HG02973 (cell line): ENCODE data around the gene COL6A5.

ENCODE experiments used
- ATAC-seq: cut with Tn5 transposase; IDR thresholded peaks from one replicate; pipeline ENCODE4 v1.9.1; 2021; ENCODE audit warnings: moderate library complexity; ENCODE audit not compliant: unreplicated experiment

The COL6A5 gene

GRCh38 chr3:130516645-130517512 is 171.4 kb downstream of the COL6A5 start, which contains the start of gene COL6A6:
TSS of gene COL6A6 (plus strand) at chr3:130517177. CDS start at chr3:130560365, 43,188 bp downstream.
- ATAC-seq = no peak

- no peak for ATAC-seq
Measured at GRCh38 chr3:130517602-130518001, 172.1 kb downstream of the COL6A5 start.

GRCh38 chr3:130519754-130520153 is 174.3 kb downstream of the COL6A5 start:
- ATAC-seq = no peak

- ATAC-seq = no peak
Measured at GRCh38 chr3:130522399-130522798, 176.9 kb downstream of the COL6A5 start.

GRCh38 chr3:130527426-130527825 is 182.0 kb downstream of the COL6A5 start:
- ATAC-seq = no peak

GRCh38 chr3:130528120-130528519 is 182.6 kb downstream of the COL6A5 start:
- ATAC-seq = no peak

GRCh38 chr3:130529486-130530215 is 184.2 kb downstream of the COL6A5 start:
- no peak for ATAC-seq

- ATAC-seq = no peak
Measured at GRCh38 chr3:130533247-130533646, 187.8 kb downstream of the COL6A5 start.
